HG02870 (cell line): ENCODE measurements around the gene C4BPA.

ENCODE experiments used
- ATAC-seq: cut with Tn5 transposase; IDR thresholded peaks from one replicate; pipeline ENCODE4 v1.9.1; 2021; ENCODE audit warnings: mild to moderate bottlenecking, moderate library complexity; ENCODE audit not compliant: unreplicated experiment

Gene C4BPA

DNA sequence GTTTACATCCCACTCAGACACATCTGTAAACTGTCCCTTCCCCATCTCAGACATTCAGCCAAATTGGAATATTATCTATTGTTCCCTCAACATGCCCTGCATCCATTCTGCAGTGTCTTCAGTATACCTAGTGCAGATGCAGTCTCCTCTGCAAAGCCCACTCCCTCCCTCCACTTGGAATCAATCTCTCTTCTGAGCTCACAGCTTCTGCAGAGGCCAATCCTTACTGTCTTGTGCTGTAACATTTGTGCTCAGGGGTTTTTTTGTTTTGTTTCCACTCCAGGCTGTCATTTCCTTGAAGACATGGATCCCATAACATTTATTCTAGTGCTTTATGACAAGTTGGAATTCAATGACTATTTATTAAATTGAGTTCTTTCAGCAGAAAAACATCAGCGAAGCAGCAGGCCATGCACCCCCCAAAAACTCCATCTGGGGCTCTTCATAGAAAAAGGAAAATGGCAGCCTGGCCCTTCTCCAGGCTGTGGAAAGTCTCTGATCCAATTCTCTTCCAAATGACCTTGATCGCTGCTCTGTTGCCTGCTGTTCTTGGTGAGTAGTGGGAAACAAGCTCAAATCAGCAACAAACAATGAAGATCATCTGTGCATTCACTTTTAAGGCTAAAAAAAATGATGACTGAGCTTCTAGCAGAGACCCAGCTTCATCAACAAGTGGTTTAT is 8.7 kb downstream of the C4BPA start:
- no peak for ATAC-seq

DNA sequence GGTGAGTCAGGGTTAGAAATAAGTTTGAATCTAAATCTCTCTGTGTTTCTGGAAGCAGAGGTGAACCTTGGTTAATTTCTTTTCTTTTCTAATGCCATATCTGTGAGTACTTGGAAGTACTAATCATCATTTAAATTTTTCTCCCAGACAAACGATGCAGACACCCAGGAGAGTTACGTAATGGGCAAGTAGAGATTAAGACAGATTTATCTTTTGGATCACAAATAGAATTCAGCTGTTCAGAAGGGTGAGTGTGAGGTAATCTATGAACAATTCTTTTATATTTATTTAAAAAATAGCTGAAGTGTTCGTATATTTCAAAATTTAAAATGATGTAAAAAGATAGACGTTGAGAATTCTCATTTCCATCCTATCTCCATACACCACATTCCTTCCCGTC is 11.2 kb downstream of the C4BPA start:
- ATAC-seq: no peak

DNA sequence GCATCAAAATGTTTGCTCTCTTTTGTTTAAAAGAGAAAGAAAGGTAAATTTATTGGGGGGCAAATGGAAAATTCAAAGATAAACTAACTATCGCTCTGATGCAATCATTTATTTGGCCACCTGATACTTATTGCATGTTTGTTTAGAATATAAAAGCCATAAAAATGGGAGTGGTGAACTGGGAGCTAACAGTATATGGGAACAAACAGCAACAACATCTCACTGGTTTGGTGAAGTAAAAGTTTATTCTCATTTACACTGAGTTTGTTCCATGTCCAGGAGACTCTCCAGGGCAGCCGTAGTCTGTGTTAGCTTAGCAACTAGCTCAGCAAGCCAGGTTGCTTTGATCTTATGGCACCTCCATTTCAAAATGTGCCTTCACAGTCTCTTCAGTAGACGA is 20.4 kb downstream of the C4BPA start:
- ATAC-seq: no peak

DNA sequence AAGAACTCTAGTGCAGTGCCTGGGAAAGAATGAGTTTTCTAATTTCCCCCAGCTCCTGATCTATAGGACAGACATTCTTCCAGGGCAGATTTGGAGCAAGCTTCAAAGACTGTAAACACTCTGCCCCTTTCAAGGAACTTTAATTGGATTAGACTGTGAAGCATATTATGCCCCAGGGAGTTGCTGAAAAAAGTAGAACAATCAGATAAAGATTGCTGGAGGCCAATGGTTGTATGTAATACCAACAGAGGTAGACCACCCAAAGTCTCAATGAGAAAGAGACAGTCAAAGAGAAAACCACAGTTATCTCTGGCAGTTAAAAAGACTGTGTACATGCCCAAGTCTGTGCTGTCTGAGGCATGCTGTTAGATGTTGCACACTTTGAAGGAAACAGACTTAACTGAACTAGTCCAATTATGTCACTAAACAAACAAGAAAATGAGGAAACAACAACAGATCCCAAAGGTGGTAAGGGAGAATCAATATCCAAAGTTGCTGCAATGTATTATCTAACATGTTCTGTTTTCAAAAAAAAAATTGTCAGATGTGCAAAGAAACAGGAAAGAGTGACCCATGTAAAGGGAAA is 24.4 kb downstream of the C4BPA start:
- ATAC-seq: no peak

DNA sequence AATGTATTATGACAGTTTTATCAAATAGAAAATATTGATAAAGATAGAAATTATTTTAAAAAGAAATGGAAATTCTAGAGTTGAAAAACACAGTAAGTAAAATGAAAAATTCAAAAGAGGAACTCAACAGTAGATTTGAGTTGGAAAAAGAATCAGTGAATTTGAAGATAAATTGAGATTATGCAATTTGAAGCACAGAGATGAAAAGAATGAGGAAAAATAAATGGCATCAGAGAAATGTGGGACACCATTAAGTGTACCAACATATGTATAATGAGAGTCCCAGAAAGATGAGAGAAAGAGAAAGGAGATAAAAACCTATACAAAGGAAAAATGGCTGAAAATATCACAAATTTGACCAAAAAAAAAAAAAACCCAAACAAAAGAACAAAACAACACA is 25.0 kb downstream of the C4BPA start:
- no peak for ATAC-seq

DNA sequence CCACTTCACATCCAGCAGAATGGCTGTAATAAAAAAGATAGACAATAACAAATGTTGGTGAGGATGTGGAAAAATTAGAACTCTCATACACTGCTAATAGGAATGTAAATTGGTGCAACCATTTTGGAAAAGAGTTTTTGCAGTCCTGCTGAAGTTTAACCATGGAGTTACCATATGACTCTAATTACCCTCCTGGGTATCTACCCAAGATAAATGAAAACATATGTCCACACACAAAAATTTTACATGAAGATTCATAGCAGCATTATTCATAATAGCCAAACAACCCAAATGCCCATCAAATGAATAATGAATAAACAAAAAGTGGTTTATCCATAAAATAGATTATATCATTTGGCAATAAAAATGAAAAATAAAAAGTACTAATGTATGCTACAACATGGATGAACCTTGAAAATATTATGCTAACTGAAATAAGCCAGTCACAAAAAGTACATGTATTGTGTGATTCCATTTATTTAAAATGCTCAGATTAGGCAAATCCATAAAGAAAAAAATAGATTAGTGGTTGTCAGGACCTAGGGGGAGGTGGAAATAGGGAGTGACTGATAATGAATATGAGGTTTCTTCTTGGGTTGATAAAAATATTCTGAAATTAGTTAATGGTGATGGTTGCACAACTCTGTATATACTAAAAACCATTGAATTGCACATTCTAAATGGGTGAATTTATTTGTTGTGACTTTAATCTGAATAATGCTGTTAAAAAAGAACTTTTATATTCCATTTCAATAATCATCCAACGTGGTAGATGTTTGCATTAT is 26.4 kb downstream of the C4BPA start:
- no peak for ATAC-seq

DNA sequence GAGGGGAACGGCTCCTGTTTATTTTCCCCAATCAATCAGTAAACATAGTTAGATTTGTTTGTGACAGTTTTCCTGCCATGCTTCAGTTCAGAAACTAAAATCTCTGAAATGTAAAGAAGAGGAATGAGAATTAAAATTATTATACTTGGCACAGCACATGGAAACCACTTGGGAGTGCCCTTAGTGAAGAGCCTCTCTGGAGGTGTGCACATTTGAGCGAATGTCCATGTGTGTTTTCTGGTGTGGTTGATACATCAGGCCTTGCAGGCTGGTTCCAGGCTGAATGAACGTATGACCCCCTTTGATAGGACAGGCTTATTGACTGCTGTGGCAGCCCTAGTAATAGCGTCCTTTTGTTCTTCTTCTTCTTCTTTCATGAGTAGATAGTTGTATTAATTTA is 27.1 kb downstream of the C4BPA start:
- ATAC-seq: no peak

DNA sequence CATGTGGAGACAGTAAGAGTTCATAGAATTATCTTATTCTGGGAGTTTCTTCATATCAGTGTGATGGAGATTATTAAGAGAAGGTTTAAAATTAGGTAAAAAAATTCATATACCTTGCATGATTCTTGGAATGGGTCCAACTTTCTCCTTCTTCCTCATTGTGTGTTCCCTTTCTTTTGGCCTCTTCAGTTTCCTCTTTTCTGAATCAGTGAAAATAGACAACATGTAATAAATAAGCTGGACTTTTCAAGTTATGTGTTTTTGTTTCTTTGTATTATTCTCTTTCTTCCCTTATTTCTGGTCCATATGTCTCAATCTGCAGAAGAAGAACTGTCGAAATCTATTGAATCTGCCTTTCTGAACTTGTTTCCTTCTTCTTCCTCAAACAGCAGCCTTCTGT is 30.5 kb downstream of the C4BPA start:
- ATAC-seq: no peak

DNA sequence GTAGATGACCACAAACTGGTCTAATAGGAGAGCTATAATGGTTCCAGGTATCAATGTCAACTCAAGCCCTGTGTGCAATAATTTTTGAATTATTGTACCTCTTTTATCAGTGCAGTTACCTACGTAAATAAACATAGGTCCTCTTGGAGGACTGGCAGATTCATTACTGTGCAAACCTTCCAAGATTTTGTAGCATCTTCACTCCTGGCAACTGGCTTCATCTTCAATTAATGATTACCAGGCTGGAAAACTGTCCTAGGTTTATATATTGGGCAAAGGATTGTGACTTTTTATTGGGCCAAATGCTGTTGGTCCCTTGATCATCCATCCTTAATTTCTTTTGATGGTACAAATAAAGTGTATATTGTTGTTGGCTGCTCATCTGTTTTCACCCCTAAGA is 35.6 kb downstream of the C4BPA start:
- no peak for ATAC-seq

DNA sequence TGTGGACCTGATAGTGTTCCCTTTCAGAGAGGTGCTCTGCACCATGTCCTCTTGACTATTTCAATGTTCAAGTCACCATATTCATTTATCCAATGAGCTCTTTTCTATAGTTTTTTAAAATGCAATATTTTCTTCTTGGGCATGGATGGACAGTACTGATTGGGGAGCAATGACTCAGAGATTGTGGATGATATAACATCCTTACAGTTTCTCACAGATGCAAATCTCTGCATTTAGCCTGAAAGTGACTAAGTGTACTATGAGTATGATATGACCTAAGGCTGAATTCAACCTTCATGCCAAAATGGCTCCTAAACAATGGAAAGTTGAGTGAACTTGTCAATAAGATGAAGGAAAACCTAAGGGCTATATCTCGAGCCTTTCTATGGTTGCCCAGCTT is 36.5 kb downstream of the C4BPA start:
- ATAC-seq: no peak

DNA sequence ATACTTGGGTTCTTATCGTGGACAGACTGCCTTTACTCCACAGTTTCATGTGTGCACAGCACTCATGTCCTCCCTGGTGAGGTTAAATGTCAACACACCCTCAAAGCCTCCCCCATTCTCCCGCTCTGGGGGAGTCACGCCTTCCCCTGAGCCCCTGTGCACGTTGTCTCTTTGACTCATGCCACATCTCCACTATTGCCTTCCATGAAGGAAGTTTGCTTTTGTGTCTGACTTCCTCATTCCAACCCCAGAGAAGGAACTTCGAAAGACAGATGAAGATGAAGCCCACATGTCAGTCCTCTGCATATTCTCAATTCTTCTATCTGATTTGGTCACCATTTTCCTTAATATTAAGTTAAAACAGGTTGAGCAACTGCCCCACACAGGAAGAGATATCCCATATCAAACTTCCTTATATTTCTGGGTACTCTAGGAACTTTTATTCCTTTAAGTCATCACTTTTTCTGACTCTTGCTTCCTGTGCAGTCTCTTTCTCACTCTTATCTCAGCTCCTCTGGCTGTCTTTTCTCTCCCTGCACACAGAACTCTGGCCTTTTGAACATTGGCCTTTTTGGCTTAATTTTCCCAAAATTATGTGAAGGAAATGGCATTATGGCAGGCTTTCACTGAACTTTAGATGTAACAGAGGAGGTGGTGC is 41.5 kb downstream of the C4BPA start:
- no peak for ATAC-seq

DNA sequence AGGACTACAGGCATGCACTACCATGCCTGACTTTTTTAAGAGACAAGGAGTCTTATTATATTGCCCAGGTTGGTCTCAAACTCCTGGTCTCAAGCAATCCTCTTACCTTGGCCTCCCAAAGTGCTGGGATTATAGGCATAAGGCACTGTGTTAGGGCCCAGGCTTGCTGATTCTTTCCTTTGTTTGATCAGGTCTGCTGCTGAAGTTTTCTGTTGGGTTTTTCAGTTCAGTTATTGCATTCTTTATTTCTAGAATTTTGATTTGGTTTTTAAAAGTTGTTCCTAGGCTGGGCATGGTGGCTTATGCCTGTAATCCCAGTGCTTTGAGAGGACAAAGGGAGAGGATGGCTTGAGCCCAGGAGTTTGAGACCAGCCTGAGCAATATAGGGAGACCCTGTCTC is 47.9 kb downstream of the C4BPA start:
- no peak for ATAC-seq

DNA sequence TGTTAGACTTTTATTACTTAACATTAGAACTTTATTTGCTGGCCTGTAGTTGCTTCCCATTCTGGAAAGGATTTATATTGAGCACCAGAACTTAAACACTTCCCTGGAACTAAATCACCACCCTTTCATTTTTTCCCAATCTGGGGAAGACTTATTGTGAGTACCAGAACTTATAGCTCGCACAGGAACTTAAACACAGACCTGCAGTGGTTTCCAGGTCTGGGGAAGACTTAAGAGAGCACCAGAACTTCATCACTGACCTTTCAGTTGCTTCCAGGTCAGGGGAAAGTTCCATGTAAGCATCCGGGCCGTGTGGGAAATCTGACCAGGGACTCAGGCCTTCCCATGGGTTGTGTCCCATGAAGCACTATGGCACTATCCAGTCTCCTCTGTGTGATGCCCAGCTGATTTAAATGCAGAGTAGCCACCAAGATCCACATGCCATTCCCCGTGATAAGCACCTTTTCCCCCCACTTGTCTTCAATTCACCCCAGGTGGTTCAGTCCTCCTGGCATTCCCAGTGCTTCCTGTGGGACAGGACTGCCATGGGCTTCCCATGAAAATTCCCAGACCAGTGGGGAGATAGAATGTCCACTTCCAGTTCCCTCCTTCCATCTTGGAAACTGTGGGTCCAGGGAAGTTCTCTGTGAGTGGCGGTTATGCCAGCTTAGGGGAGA is 48.9 kb downstream of the C4BPA start:
- no peak for ATAC-seq

DNA sequence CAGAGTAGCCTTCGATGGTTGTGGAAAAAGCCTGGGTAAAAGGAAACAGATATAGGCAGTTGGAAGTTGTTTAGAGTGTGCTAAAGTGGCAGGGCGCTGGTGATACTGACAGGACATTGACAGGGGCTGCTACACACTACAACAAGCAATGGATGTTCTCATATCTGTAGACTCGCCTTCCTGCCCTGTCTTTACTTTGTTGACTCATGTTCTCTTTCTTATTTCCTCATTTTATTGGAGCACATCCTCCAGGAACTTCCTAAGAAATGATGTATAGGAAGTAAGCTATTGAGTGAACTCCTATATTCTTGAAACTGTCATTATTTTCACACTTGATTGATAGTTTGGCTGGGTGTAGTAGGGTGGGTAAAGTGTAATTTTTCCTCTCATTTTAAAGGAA is 51.0 kb downstream of the C4BPA start:
- ATAC-seq: no peak

DNA sequence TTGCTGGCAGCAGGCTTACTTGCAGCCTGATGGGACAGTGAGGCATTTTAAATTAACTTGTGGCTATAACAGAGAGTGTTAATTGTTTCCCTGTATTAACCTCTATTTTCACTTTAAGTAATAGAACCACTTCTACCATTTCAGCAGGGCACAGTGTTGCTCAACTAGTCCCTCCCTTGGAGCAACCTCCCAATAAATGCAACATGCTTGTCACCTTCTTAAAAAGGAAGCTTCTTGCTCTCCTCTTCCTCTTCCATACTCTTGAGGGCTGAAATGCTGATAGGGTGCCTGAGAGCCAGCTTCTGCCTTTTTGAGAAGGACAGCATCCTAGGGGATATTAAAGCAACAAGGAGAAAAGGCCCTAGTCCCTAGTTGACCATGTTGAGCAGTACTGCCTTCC is 52.1 kb downstream of the C4BPA start:
- no peak for ATAC-seq

DNA sequence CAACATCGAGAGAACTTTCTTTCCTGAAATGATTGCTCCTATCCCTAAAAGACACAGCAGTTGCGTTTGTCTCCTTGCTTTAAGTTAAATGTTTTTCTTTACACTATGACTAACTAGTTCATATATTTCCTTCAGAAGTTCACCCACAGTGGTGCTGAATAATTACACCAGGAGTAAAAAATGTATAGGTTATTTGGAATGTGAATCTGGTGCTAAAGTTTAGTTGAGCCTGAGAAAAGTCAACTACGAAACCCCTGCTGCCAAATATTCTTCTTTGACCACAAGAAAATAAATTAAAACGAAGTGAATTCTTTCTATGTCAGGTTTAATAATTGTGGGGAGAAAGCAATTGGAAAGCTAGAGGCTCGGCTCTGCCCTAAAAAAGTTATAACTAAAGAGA is 52.8 kb downstream of the C4BPA start:
- ATAC-seq: no peak

DNA sequence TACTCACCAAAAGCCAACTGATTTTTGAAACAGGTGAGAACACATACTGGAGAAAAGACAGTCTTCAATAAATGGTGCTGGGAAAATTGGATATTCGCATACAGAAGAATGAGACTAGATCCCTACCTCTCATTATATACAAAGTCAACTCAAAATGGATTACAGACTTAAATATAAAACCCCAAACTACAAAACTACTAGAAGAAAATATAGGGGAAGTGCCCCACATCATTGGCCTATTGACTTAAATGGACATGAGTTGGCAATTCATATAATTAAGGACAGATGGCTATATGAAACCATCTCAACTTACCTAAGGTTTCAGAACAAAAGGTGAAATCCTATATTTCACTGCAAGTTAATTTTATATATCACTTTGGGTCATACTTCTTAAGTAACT is 60.1 kb downstream of the C4BPA start:
- ATAC-seq: no peak

DNA sequence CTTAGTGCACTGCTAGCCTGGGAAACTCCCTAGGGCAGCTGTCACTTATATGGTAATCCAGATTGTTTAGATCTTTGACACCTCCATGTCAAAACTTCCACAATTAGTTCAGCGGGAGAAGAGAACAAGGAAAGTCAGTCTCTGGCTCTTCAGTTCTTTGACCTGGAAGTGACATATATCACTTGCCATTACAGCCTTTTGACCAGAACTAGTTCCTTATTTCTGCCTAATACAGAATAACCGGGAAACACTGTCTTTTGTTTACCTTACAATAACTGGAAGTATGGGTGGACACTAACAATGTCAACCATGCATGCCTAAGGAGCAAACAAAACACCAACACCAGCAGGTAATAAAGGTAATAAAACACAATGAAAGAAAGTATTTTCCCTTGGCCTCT is 68.3 kb downstream of the C4BPA start:
- no peak for ATAC-seq

DNA sequence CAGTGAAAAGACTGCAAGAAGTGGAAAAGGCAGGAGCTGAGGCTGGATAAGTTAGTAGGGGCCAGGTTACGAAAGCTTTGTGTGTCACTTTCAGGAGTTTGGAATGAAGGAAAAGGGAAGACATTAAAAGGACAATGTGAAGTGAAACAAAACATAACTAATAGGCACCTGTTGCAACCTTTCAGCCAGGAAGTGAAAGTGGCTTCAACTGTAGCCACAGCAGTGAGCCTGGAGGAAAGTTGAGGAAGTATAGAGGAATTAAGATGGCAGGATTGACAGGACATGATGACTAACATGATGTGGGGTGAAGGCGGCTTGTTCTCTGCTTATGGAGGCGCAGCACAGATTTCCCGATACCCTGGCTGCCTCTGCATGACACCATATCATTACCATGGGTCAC is 68.9 kb downstream of the C4BPA start:
- no peak for ATAC-seq

DNA sequence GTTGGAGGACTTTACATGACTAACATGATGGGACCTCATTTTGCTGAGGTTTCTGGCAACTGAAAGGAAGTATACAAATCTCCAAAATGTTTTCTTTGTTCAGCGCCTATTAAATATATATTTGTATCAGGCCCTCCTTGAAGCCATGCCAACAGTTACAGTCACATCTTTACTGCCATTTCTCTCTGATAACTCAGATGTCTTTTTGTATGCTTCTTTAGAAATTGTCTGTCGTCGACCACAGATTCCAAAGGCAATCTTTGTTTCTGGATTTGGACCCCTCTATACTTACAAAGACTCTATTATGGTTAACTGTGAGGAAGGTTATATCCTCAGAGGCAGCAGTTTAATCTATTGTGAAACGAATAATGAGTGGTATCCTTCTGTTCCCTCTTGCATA is 69.4 kb downstream of the C4BPA start:
- ATAC-seq: no peak

DNA sequence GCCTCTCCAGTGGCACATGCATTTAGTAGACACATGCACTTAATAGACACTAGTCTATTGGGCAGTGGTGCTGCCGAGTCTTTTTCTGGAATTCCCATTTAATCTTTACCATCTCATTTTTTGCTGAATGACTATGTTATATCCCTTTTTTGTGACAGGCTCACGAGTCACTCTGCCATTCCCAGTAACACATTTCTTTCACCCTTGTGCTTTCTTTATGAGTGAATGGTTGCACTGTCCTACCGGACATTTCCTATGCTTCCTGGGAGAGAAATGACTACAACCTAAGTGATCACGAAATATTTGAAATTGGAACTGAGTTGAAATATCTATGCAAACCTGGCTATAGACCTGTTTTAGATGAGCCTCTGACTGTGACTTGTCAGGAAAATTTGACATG is 70.9 kb downstream of the C4BPA start:
- no peak for ATAC-seq
